ENCODE results near the gene FAM98C.

GRCh38 chr19:38424272-38424671, 21.4 kb downstream of the FAM98C start:
- no peak for TF ChIP-seq ZFX (IDR thresholded peaks at IDR 0.05)
- TF ChIP-seq CTCF (conservative IDR thresholded peaks at IDR 0.05): no peak
